Measurements from ENCODE around the gene PCDHGA6. TPM values are rescaled to one million over a fixed set of nuclear protein-coding genes. Genes with fewer than 3 reads are reported as not detected.

PCDHGA6 gene
- total and polyA plus RNA-seq, 2 donors (not counting 1 experiment from before 2014, with no cell fraction given) = 3.9 to 4.8 TPM

DNA sequence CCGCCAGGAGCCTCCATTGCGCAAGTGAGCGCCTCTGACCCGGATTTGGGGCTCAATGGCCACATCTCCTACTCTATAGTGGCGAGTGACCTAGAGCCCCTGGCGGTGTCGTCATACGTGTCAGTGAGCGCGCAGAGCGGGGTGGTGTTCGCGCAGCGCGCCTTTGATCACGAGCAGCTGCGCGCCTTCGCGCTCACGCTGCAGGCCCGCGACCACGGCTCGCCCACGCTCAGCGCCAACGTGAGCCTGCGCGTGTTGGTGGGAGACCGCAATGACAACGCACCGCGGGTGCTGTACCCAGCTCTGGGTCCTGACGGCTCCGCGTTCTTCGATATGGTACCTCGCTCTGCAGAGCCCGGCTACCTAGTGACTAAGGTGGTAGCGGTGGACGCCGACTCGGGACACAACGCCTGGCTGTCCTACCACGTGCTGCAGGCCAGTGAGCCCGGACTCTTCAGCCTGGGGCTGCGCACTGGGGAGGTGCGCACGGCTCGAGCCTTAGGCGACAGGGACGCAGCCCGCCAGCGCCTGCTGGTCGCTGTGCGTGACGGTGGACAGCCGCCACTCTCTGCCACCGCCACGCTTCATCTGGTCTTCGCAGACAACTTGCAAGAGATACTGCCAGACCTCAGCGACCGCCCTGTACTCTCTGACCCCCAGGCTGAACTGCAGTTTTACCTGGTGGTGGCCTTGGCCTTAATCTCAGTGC is 36.1 kb downstream of the PCDHGA6 start:
- no peak overlapping the region for H3K4me2 ChIP-seq (ENCODE audit: extremely low read depth, insufficient read depth, low read length)
- H4K20me1 ChIP-seq (ENCODE audit: control insufficient read depth, extremely low read depth, insufficient read depth, low read length) = no peaks in the 10 kb centered on the region
- no peak overlapping the region for H3K9ac ChIP-seq (ENCODE audit: insufficient read depth, low read length)
- no peak overlapping the region for H3K4me3 ChIP-seq (replicated peaks in 1 of 4; ENCODE audit: control extremely low read depth in 1 of 4, insufficient read depth in 1 of 4, low read depth in 3 of 4, low read length in 4 of 4)
- no peaks in the 10 kb centered on the region for H3K79me2 ChIP-seq (ENCODE audit: control insufficient read depth, insufficient read depth, low read length)
- H3K4me1 ChIP-seq (ENCODE audit: control insufficient read depth, extremely low read depth, insufficient read depth, low read length) = no peaks in the 10 kb centered on the region
- no peak overlapping the region for H2AFZ ChIP-seq (ENCODE audit: low read length)
- H3K9me3 ChIP-seq (ENCODE audit: control insufficient read depth, insufficient read depth, low read depth, low read length) = peaks cover 6% of the 10 kb centered on the region
- no peaks in the 10 kb centered on the region for H3K36me3 ChIP-seq (ENCODE audit: control insufficient read depth, insufficient read depth, low read length)
- no peak overlapping the region for H3K27ac ChIP-seq (ENCODE audit: insufficient read depth, low read length)
- TF ChIP-seq, protein P1, sequence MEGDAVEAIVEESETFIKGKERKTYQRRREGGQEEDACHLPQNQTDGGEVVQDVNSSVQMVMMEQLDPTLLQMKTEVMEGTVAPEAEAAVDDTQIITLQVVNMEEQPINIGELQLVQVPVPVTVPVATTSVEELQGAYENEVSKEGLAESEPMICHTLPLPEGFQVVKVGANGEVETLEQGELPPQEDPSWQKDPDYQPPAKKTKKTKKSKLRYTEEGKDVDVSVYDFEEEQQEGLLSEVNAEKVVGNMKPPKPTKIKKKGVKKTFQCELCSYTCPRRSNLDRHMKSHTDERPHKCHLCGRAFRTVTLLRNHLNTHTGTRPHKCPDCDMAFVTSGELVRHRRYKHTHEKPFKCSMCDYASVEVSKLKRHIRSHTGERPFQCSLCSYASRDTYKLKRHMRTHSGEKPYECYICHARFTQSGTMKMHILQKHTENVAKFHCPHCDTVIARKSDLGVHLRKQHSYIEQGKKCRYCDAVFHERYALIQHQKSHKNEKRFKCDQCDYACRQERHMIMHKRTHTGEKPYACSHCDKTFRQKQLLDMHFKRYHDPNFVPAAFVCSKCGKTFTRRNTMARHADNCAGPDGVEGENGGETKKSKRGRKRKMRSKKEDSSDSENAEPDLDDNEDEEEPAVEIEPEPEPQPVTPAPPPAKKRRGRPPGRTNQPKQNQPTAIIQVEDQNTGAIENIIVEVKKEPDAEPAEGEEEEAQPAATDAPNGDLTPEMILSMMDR (conservative IDR thresholded peaks at IDR 0.05 in 1 of 2, IDR thresholded peaks at IDR 0.05 in 1 of 2; ENCODE audit: low read depth in 1 of 2, low read length in 2 of 2) = no peak
- no peak for TF ChIP-seq EZH2 (IDR thresholded peaks at IDR 0.05; ENCODE audit: low read length, missing control alignments)
- H3K27me3 ChIP-seq (ENCODE audit: control insufficient read depth, insufficient read depth, low read length) = peaks cover 3% of the 10 kb centered on the region
- no peak for DNase-seq (ENCODE audit: low read depth in 2 of 2)

DNA sequence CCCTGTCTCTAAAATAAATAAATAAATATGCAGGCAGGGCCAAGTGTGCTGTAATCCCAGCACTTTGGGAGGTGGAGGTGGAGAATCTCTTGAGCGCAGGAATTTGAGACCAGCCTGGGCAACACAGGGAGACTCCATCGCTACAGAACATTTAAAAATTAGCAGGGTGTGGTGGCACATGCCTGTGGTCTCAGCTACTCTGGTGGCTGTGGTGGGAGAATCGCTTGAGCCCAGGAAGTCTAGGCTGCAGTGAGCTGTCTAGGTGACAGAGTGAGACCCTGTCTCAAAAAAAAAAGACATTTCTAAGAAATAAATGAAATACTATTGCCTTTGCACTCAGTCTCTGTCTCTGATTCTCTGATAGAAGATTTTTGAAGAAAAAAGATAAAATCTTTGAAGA is 37.9 kb downstream of the PCDHGA6 start:
- peaks cover 6% of the 10 kb centered on the region for H3K9me3 ChIP-seq (ENCODE audit: control insufficient read depth, insufficient read depth, low read depth, low read length)
- H3K9ac ChIP-seq (ENCODE audit: insufficient read depth, low read length) = no peak overlapping the region
- H3K79me2 ChIP-seq (ENCODE audit: control insufficient read depth, insufficient read depth, low read length) = no peaks in the 10 kb centered on the region
- no peaks in the 10 kb centered on the region for H3K4me1 ChIP-seq (ENCODE audit: control insufficient read depth, extremely low read depth, insufficient read depth, low read length)
- H4K20me1 ChIP-seq (ENCODE audit: control insufficient read depth, extremely low read depth, insufficient read depth, low read length) = no peaks in the 10 kb centered on the region
- no peak overlapping the region for H2AFZ ChIP-seq (ENCODE audit: low read length)
- no peaks in the 10 kb centered on the region for H3K36me3 ChIP-seq (ENCODE audit: control insufficient read depth, insufficient read depth, low read length)
- DNase-seq (ENCODE audit: low read depth in 2 of 2) = no peak
- H3K4me2 ChIP-seq (ENCODE audit: extremely low read depth, insufficient read depth, low read length) = peak overlapping the region; percentile 13
- peaks cover 3% of the 10 kb centered on the region for H3K27me3 ChIP-seq (ENCODE audit: control insufficient read depth, insufficient read depth, low read length)
- no peak overlapping the region for H3K4me3 ChIP-seq (replicated peaks in 1 of 4; ENCODE audit: control extremely low read depth in 1 of 4, insufficient read depth in 1 of 4, low read depth in 3 of 4, low read length in 4 of 4)
- TF ChIP-seq, protein P1 (conservative IDR thresholded peaks at IDR 0.05 in 1 of 2, IDR thresholded peaks at IDR 0.05 in 1 of 2; ENCODE audit: low read depth in 1 of 2, low read length in 2 of 2) = no peak
- no peak for TF ChIP-seq EZH2 (IDR thresholded peaks at IDR 0.05; ENCODE audit: low read length, missing control alignments)
- H3K27ac ChIP-seq (ENCODE audit: insufficient read depth, low read length) = no peak overlapping the region

DNA sequence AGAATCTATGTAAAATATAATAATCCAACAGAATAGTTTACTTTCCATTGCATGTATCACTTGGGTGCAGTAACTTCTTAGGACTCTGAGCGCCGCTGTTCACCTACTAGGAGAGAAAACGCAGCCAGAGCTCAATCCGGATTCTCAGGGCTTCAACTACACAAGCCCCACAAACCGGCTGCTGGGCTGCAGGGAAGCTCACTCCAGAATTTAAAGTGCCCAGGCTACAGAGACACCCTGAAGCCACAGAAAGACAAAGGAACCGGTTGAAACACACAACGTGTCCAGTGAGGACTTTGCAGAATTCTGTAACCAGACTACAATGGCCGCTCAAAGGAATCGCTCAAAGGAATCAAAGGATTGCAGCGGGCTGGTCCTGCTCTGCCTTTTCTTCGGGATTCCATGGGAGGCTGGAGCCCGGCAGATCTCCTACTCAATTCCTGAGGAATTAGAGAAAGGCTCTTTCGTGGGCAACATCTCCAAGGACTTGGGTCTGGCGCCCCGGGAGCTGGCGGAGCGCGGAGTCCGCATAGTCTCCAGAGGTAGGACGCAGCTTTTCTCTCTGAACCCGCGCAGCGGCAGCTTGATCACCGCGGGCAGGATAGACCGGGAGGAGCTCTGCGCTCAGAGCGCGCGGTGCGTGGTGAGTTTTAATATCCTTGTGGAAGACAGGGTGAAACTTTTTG is 39.3 kb downstream of the PCDHGA6 start, which contains the start of gene PCDHGA10:
Gene PCDHGA10 (plus strand): TSS at position 134 of the 686 bp plus-strand sequence. CDS start 189 bp downstream, at position 323.
- Histone ChIP-seq H3K4me1 (ENCODE audit: control insufficient read depth, extremely low read depth, insufficient read depth, low read length) (no peaks in the 10 kb centered on the region), H3K27ac (ENCODE audit: insufficient read depth, low read length) (no peak within 1 kb of the TSS), H3K9me3 (ENCODE audit: control insufficient read depth, insufficient read depth, low read depth, low read length) (peaks cover 6% of the 10 kb centered on the region), H3K27me3 (ENCODE audit: control insufficient read depth, insufficient read depth, low read length) (peaks cover 3% of the 10 kb centered on the region), H4K20me1 (ENCODE audit: control insufficient read depth, extremely low read depth, insufficient read depth, low read length) (no peaks in the 10 kb centered on the region), H3K79me2 (ENCODE audit: control insufficient read depth, insufficient read depth, low read length) (no peaks in the 10 kb centered on the region), H3K4me3 (replicated peaks in 1 of 4; ENCODE audit: control extremely low read depth in 1 of 4, insufficient read depth in 1 of 4, low read depth in 3 of 4, low read length in 4 of 4) (peak within 1 kb of the TSS; percentile 26 to 69 (median 46)), H3K36me3 (ENCODE audit: control insufficient read depth, insufficient read depth, low read length) (no peaks in the 10 kb centered on the region), H3K9ac (ENCODE audit: insufficient read depth, low read length) (no peak within 1 kb of the TSS), H2AFZ (ENCODE audit: low read length) (no peak within 1 kb of the TSS), H3K4me2 (ENCODE audit: extremely low read depth, insufficient read depth, low read length) (peak within 1 kb of the TSS; percentile 68)
- TF ChIP-seq, protein P1 (conservative IDR thresholded peaks at IDR 0.05 in 1 of 2, IDR thresholded peaks at IDR 0.05 in 1 of 2; ENCODE audit: low read depth in 1 of 2, low read length in 2 of 2) = peak; percentile 58 to 68
- TF ChIP-seq EZH2 (IDR thresholded peaks at IDR 0.05; ENCODE audit: low read length, missing control alignments) = no peak
- peak; percentile 65 to 81 for DNase-seq (ENCODE audit: low read depth in 2 of 2)
